ENCODE results near the gene C10orf90.

The C10orf90 gene

DNA sequence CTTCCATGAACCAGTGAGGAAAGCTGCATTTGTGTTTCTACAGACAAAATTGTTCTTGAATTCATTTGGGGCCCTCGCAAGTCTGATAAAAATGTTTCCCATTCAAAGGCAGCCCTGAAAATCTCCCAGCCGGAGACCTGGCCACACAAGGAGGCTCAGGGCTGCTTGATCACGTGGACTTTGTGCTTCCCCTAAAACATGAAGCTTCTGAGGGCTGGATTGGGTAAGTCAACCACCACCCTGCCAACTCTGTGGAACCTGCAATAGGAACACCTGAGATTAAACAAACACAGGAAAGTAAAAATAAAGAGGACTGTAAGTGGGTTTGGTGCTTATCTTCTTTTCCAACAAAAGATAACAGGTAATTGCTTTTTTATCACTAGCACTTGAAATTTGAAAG is 133.8 kb downstream of the C10orf90 start:
- DNase-seq (ENCODE audit: low read depth), result no peak

DNA sequence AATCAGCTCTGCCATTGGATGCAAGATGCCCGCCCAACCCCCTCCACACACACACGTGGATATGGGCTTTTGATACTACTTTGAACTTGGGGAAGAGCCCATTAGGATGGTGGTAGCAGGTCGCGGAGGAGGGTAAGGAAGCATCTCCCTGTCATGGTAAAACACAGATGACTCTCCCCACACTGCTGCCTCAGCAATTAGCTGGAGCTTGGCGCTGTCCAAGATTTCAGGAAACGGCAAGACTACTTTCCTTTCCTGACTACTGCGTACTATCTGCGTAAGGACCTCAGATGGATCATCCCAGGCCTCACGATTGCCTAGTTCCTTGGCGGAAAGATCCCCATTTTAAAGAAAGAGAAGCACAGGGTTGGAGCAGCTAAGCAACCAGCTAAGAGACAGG is 134.3 kb downstream of the C10orf90 start:
- DNase-seq (ENCODE audit: low read depth), result no peak

DNA sequence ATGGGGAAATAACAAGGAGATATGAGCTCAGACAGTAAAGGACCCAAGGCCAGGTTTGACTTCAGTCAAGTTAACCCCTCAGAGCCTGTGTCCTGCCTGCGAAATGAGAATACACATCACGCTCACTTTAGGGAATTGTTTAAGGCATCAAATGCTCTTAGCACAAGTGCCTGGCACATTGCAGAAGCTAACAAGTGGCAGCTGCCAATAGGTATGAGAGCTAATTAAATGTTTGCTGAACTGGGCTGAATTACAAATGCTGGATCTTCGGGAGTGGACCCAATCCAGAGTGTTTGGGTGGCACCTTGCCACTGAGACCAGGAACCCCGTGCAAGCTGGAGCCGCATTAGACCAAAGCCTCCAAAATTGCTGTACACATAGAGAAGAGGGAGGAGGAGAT is 136.8 kb downstream of the C10orf90 start:
- DNase-seq (ENCODE audit: low read depth), result no peak

- no peak for DNase-seq (ENCODE audit: low read depth)
Observed at GRCh38 chr10:126528315-126528835, 142.1 kb downstream of the C10orf90 start.

GRCh38 chr10:126527645-126528314 is 142.7 kb downstream of the C10orf90 start:
- DNase-seq (ENCODE audit: low read depth), result no peak

DNA sequence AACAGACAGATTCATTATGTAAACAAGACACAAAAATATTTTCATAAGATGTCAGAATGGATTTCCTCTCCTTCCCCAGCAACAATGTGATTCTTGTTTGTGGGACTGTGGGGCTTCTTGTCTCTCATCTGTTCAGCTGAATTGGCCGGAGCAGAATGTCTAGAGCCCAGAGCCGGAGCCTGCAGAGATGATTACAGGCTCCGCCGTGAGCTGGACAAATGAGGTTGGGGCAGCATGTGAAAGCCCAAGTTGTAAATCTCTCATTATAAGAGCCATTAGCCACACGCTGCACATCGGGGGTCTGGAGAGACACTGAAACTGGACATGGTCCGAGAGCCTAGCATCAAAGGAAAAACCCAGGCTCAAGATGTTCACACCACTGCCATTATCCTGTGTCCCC is 145.2 kb downstream of the C10orf90 start:
- no peak for DNase-seq (ENCODE audit: low read depth)

DNA sequence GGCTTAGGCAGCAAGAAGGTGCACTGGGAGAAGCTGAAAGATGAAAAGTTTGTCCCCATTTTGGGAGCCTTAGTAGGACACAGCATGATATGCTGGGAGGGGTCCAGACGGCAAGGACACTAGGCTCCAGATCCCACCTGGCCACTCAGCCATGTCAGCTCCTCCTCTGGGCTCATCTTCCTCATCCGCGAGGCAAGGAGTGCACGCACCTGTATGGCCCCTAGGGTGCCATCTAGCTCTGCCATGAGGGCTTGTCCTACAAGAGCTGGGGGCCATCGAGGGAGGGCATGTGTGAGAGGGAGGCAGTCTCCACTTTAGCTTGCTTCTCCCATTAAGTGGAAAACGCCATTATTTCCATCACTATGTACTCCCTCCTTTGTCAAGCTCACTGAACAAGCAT is 146.0 kb downstream of the C10orf90 start:
- DNase-seq (ENCODE audit: low read depth), result no peak

- DNase-seq (ENCODE audit: low read depth), result no peak
Observed at GRCh38 chr10:126523071-126523470, 147.4 kb downstream of the C10orf90 start.

GRCh38 chr10:126521399-126521798 is 149.1 kb downstream of the C10orf90 start:
- DNase-seq (ENCODE audit: low read depth), result no peak

DNA sequence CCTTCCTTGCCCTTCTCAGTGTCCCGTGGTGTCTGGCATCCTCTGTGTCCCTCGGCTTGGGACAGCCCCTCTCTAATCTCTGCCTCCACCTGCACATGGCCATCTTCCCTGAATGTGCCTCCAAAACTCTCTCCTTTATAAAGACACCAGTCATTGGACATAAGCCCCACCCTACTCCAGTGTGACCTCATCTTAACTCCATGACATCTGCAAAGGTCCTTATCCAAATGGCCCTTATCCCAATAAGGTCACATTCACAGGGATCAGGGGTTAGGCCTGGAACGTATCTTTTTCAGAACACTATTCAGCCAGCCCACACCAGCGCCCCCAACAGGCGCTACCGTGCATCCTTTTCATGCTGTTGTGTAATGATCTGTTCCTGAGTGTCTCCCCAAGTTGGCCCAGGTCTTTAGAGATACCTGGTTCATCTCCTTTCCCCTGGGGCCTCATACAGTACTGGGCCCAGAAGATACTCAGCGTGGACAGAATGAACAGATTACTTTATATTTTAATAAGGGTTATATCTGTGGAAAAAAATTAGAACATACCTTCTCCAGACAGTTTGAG is 149.7 kb downstream of the C10orf90 start:
- no peak for DNase-seq (ENCODE audit: low read depth)

DNA sequence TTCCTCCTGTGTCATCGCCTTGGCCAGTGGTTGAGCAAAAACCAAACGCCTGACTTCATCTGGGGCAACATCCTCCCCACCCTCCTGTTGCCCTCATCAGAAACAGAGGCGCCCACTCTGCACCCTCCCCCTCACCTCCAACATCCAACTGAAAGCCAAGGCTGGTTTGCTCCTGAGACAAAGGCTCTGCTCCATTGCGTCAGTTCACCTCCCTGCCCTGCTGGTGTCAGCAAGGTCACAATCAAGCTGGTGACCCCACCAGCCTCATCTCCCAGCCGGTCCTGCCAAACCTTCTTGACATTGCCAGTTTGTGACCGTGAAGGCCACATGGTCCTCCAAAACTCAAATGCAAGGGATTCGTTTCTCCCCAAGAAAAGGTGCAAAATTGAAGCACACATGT is 150.5 kb downstream of the C10orf90 start:
- DNase-seq (ENCODE audit: low read depth), result no peak

DNA sequence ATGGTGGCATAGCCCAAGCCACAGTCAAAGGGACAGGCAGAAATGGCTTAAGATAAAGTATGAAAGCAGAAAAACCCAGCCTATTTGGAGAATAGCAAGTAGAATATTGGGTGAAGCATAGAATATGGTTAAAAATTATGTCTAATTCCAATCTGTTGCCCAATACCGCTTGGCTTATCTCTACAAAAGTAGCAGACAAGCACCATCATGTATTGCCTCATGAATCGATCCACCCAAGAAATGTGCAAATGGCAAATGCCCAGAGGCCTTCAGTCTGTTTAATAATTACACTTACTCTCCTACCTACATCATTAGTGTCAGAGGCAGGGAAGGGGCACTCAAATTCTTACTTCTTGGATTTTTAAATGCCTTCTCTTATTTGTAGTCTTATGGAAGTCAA is 151.3 kb downstream of the C10orf90 start:
- DNase-seq (ENCODE audit: low read depth), result no peak

- no peak for DNase-seq (ENCODE audit: low read depth)
Observed at GRCh38 chr10:126518218-126519080, 152.0 kb downstream of the C10orf90 start.

GRCh38 chr10:126516515-126516914 is 154.0 kb downstream of the C10orf90 start:
- DNase-seq (ENCODE audit: low read depth), result no peak

GRCh38 chr10:126511917-126512479 is 158.5 kb downstream of the C10orf90 start:
- no peak for DNase-seq (ENCODE audit: low read depth)

DNA sequence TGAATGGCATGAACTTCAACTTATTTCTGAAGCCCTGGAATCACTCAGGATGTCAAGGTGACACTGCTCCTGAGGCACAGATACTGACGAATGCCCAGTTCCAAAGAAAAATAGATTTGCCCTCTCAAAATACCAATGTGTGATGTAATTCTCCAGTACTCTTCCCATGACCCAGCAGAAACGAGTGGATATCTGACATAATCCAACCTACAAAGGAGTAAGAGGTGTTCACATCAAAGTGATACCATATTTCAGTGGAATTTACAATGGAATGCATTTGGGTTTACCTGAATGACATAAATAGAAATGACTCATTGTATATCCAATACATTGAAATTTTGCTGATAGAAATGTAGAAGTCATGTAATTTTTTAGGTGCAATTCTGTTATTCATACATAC is 161.3 kb downstream of the C10orf90 start:
- DNase-seq (ENCODE audit: low read depth), result no peak

DNA sequence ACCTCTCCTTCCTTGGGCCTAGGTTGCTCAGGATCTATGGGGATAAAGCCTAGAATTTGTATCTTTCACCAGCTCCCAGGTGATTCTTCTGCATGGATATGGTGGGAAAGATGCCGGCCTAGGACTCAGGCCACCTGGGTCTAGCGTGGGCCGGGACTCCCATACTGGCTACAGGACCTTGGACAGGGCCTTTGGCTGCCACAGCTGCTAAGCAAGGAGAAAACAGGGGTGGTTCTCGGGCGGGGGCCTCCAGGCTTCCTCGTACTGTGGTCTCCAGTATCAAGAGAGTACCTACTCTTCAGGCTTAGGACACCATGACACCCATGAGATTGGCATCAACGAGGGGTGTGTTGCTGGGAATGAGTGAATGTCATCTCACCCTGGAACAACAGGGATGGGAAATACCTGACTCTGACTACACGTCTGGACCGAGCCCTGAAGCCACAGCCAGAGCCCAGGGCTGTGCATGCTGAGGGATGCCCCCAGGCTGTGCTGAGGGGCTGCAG is 161.9 kb downstream of the C10orf90 start:
- no peak for DNase-seq (ENCODE audit: low read depth)

DNA sequence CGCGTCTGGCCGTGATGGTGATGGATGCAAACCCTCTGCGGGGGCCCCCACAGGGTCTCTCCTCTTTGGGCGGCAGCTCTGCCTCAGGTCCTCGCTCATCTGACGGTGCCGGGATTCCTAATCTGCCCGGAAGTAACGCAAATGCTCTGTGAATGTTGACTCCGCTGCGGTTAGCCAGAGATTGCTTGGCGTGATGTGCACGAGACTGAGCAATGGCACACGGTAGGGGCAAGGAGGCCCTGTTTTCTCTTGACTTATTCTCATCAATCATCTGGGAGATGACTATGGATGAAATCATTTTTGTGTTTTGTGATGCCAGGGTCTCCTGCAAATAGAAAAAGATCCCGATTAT is 165.8 kb downstream of the C10orf90 start:
- DNase-seq (ENCODE audit: low read depth), result no peak

GRCh38 chr10:126504063-126504760 is 166.3 kb downstream of the C10orf90 start:
- DNase-seq (ENCODE audit: low read depth), result peak; percentile 1

DNA sequence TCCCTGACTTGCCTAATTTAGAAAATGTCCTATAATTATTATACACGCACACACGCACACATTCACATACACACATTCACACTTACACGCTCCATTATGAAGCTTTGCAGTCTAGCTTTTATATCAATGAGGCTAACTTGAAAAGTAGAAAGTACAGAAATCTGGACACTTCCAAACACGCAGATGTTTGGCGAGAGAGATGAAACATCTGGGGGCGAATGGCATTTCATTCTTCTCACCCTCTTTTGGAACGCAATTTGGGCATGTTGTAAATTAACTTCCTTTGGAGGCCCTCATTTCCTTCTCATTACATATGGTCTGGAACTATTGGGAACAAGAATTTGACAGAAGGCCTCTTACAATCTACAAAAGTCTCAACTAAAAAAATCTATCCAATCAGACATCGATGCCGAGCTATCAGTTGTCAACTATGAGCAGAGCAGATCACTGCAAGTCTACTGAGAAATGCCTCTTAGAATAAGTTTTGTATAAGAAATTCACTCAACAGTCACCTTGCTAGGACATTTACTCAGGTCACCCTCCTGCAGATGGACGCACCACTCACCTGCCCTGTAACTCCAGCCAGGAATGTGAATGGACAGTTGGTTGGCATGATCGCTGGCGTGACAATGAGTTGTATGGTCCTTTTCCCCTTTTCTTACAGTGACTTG is 167.0 kb downstream of the C10orf90 start:
- DNase-seq (ENCODE audit: low read depth), result no peak

DNA sequence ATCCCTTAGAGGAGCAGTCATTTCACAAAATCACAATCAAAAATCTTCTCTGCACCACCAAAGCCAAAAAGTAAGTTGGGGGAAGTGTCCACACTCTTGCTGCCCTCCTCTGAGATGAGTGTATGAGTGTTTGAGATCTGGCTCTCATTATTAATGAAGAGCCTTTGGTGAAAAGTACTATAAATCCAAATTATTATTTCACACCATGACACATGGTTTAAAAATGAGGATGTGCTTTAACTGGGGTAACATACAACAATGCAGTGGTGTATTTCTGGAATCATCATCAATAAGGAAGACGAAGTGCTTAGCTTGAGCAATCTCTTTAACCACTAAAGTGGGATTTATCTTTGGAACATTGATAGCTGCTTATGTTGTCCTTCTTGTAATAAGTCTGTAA is 168.1 kb downstream of the C10orf90 start:
- DNase-seq (ENCODE audit: low read depth), result no peak
